ENCODE data around the gene TRIM62.

The TRIM62 gene

DNA sequence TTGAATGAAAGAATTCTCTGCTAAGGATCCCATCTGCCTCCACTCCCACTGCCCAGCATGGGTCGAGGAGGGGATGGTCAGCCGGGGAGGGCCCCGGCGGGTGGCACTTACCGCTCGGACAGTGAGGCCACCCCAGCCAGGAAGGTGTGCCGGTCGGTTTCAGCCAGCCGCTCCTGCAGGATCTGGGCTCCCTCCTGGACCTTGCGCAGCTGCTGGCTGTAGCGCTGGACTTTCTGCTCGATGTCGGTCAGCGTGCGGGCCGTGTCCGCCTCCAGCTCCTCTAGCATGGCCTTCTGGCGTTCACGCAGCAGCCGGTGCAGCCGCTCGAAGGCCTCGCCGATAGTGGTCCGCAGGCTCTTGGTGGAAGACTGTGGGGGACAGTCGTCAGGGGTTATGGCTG, 22.3 kb downstream of the TRIM62 start:
- no peak for DNase-seq
- TF ChIP-seq POLR2A (IDR thresholded peaks at IDR 0.05; ENCODE audit: low read length): no peak
- TF ChIP-seq GATA1 (IDR thresholded peaks at IDR 0.05; ENCODE audit: low read depth, low read length): no peak

DNA sequence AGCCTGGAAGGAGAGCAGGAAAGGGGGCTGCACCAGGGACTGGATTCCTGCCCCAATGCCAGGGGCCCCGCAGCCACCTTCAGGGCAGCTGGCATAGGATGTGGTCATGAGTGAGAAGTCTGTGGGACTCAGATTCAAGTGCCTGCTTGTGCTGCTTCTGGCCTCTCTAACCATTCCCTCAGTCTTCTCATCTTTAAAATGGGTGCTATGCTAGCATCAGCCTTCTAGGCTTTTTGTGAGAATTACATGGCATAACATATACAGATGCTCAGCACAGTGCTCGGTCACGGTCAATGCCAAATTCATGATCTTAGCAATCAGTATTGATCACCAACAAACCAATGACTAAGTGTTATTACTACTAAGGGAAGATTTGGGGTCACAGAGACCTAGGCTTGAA, 23.5 kb downstream of the TRIM62 start:
- TF ChIP-seq GATA1 (IDR thresholded peaks at IDR 0.05; ENCODE audit: low read depth, low read length) (no peak), POLR2A (IDR thresholded peaks at IDR 0.05; ENCODE audit: low read length) (no peak)

DNA sequence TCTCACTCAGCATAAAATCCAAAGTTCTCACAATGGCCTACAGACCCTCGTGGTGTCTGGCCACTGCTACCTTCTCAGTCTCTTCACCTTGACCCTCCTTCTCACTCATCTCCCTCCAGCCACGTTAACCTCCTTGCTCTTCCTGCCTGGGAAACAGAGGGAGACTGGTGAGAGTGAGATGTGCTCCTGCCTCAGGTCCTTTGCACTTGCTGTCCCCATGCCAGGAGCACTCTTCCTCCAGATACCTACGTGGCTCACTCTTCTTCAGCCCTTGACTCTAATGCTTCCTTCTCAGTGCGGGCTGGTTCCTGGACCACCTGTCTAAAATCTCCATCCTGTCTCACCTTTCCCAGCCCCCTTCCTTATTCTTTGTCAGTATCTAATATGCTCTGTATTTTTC, 24.7 kb downstream of the TRIM62 start:
- DNase-seq: no peak
- TF ChIP-seq POLR2A (IDR thresholded peaks at IDR 0.05; ENCODE audit: low read length) (no peak), GATA1 (IDR thresholded peaks at IDR 0.05; ENCODE audit: low read depth, low read length) (no peak)

More for the DNA sequence above, 23.5 kb downstream of the TRIM62 start:
- DNase-seq: no peak

DNA sequence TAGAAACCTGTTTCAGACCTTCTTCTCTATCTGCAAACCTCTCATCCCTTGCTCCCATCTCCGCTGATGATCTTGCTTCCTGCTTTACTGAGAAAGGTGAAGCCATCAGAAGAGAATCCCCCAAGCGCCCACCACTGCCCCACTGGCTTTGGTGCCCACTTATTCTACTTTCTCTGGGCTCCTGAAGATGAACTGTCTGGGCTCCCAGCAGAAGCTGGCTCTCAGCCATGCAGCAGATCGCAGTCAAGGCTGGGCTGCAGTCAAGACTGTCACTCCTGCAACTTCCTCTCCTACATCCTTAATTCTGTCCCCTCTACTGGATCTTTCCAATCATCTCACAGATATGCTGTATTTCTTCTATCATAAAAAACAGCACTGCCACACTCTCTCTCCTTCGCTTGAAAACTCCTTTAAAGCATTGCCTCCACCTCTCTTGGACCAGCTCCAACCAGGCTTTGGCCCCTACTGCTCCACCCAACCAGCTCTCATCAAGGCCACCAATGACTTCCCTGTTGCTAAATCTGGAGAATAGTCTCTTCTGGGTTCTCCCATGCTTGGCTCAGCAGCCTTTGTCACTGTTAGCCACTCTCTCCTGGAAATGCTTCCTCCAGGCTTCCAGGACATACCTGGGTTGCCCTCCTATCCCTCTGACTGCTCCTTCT, 25.8 kb downstream of the TRIM62 start:
- no peak for DNase-seq
- TF ChIP-seq POLR2A (IDR thresholded peaks at IDR 0.05; ENCODE audit: low read length) (no peak), GATA1 (IDR thresholded peaks at IDR 0.05; ENCODE audit: low read depth, low read length) (no peak)

DNA sequence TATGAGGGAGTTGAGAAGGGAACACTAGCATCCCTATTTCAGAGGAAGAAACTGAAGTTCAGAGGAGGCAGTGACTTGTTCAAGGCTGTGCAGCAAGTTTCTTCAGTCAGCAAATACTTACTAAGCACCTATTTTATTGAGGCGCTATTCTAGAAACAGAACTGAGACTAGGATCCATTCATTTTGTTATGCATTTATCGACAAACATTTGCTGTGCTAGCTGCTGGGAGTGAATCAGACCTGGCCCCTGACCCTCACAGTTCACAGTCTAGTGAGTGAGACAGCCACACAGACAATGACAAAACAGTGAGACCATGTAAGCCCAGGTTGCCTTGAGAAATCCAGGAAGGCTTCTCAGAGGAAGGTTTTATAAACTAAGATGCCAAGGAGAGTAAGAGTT, 28.2 kb downstream of the TRIM62 start:
- TF ChIP-seq POLR2A (IDR thresholded peaks at IDR 0.05; ENCODE audit: low read length) (no peak), GATA1 (IDR thresholded peaks at IDR 0.05; ENCODE audit: low read depth, low read length) (no peak)
- DNase-seq: no peak

DNA sequence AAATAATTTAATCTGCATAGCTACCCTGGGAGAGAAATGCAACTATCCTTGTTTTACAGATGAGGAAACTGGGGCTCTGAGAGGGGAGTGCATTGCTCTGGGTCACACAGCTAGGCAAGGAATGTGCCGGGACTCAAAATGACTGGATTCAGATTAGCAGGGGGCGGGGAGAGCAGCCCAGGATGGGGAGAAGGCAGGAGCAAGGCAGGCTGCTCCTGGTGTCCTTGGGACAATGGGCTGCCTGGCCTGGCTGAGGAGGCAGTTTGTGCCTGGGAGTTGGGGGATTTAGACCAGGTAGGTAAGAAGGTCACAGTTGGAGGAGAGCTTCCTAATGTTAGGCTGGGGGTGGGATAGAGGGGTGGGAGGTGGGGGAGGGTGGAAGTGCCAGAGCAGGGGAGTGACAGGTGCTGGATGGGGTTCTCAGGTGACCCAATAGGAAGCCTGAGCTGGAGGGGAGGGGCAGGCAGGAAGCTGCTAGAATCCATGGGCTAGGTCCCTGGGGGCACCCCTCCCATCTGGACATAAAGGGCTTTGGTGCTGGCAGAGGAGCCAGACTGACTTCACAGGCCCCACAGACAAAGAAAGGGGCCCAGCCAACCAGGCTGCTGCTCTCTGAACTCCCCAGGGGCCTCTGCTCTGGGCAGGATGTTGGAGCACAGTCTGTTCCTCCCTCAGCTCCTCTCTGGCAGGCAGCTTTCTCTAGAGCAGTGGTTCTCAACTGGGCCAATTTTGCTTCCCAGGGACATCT, 29.0 kb downstream of the TRIM62 start:
- no peak for TF ChIP-seq POLR2A (IDR thresholded peaks at IDR 0.05; ENCODE audit: low read length)
- no peak for TF ChIP-seq GATA1 (IDR thresholded peaks at IDR 0.05; ENCODE audit: low read depth, low read length)

DNA sequence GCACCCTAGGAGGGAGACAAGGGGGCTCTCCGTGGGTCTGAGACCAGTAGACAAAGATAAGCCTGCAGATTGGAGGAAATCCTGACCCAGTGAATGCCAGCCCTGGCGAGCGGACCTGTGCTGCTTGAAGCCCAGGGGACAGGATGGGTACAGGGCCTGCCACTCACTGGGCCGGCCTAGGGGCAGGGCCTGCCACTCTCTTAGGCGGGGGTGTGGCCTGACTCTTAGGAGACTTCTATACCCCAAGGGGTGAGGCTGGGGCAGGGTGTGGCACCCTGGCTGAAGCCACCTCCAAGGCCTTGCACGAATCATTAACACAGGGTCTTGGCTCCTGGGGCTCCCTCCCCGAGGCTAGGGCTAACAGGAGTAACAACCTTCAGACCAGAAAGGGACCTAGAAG, 30.7 kb downstream of the TRIM62 start:
- TF ChIP-seq POLR2A (IDR thresholded peaks at IDR 0.05; ENCODE audit: low read length) (no peak), GATA1 (IDR thresholded peaks at IDR 0.05; ENCODE audit: low read depth, low read length) (no peak)
- DNase-seq: no peak

More for the DNA sequence above, 29.0 kb downstream of the TRIM62 start:
- no peak for DNase-seq

DNA sequence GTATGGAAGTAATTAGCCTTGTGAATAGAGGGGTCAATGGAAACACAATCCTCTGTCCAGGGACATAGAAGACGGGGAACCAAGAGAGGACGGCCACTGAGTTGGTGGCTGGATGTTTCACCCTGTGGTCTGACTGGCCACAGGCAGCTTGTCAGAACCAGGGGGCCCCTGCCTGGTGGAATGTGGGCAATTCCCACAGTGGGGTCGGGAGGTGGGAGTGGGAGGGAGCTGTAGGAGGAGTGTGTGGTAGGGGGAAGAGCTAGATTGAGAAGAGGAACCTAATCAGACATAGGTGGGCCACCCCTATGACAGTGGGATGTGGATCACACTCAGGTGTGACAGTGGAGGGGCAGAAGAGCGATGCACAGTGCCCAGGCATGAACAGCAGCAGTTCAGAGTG, 31.3 kb downstream of the TRIM62 start:
- TF ChIP-seq GATA1 (IDR thresholded peaks at IDR 0.05; ENCODE audit: low read depth, low read length) (no peak), POLR2A (IDR thresholded peaks at IDR 0.05; ENCODE audit: low read length) (no peak)

DNA sequence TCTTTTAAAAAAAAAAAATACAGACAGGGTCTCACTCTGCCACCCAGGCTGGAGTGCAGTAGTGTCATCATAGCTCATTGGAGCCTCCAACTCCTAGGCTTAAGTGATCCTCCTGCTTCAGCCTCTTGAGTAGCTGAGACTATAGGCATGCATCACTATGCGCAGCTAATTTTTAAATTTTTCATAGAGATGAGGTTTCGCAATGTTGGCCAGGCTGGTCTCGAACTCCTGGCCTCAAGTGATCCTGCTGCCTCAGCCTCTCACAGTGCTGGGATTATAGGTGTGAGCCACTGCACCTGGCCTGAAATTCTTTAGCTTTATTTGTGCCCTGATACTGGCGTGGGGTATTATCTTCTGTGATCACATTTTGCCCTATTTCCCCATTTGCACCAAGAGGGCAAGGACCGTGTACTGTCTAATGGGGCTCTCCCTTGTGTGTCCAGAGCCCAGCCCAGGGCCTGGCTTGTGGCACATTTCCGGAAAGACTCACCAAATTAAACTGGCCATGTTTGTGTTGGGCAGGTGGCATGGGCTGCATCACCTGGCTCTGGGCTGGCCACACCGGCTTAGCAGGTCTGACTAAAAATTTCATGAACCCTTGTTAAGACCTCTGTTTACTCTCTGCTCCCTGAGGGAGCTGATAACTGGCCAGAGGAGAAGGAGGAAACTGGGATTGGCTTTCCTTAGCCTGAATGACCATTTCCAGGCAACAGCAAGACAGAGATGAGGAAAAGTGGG, 32.2 kb downstream of the TRIM62 start:
- no peak for DNase-seq
- no peak for TF ChIP-seq POLR2A (IDR thresholded peaks at IDR 0.05; ENCODE audit: low read length)
- no peak for TF ChIP-seq GATA1 (IDR thresholded peaks at IDR 0.05; ENCODE audit: low read depth, low read length)

More for the DNA sequence above, 31.3 kb downstream of the TRIM62 start:
- no peak for DNase-seq

DNA sequence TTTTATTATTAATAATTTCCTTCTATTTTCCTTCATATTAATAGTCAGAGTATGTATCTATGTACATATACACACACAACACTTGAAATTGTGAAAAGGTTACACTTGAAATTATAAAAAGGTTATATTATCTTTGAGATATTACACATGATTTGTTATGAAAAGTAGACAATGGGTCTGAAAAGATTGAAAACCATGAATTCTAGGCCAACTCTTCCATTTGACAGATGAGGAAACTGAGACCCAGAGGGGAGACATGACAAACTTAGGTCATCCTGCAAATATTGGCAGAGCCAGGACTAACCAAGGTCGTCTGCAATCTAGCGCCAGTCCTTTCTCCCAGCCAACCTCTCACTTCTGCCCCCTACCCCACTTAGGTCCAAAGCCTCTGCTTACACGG, 33.2 kb downstream of the TRIM62 start:
- no peak for DNase-seq
- TF ChIP-seq POLR2A (IDR thresholded peaks at IDR 0.05; ENCODE audit: low read length) (no peak), GATA1 (IDR thresholded peaks at IDR 0.05; ENCODE audit: low read depth, low read length) (no peak)

DNA sequence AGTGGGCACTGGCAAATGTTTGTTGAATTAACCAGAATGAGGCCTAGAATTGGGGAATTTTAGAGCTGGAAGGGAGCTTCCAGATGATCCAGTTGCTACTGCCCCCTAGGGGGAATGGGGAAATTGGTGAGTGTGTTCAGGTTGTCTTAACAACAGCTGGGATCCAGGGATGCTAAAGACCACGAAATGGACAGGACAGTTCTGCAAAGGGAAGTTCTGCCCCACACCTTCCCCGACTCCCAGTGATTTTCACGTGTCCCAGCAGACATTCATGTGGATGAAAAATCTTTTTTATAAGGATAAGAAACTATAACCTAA, 33.9 kb downstream of the TRIM62 start:
- TF ChIP-seq POLR2A (IDR thresholded peaks at IDR 0.05; ENCODE audit: low read length) (no peak), GATA1 (IDR thresholded peaks at IDR 0.05; ENCODE audit: low read depth, low read length) (no peak)
- peak; percentile 9 to 28 for DNase-seq

DNA sequence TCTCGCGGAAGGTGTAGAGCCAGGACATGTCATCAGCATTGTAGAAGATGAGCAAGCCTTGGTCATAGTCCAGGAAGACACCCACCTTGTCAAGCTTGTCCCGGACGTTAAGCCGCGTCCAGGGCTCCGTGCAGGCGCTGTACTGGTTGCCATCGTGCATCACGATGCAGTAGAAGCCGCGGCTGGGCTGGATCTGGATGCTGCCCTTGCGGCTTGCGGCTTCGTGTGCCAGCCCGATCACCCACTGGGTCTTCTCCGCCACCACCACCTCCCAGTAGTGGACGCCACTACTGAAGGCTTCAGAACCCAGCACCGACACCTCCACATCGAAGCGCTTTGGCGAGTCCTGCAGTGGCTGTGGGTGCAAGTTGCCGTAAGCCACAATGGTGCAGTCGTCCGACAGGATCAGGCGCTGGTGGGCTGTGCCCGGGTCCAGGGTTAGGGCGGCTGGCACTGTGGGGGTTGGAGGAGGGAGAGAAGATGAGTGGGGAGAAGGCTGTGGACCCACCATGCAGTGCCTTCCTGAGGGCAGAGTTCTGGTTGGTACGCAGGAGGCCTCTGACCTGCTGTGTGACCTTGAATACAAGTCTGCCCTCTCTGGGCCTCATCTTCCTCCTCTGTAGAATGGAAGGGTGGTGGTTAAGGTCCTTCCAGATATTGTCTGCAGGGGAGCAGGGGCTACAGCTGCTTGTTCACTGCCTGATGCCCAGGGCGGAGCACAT, 34.4 kb downstream of the TRIM62 start:
- DNase-seq: no peak
- TF ChIP-seq POLR2A (IDR thresholded peaks at IDR 0.05; ENCODE audit: low read length): no peak
- TF ChIP-seq GATA1 (IDR thresholded peaks at IDR 0.05; ENCODE audit: low read depth, low read length): no peak

DNA sequence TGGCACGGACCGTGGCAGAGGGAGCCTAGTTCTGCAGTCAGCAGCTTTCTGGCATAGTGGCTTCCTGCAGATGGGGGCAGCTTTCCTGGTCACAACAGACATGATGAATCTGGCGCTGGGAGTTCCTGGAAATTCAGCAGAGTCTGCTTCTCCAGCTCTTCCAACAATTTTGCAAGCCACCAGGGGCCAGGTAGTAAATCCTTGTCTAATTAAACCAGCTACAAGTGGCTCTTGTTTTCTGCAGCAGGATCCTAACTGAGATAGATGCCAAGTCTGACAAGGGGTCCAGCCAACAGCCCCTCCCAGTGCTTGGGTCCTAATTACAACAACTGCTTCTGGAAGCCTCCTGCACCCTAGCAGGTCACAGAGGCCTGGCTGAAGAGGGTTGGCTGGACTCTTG, 35.8 kb downstream of the TRIM62 start:
- TF ChIP-seq GATA1 (IDR thresholded peaks at IDR 0.05; ENCODE audit: low read depth, low read length) (no peak), POLR2A (IDR thresholded peaks at IDR 0.05; ENCODE audit: low read length) (no peak)
- DNase-seq: no peak

DNA sequence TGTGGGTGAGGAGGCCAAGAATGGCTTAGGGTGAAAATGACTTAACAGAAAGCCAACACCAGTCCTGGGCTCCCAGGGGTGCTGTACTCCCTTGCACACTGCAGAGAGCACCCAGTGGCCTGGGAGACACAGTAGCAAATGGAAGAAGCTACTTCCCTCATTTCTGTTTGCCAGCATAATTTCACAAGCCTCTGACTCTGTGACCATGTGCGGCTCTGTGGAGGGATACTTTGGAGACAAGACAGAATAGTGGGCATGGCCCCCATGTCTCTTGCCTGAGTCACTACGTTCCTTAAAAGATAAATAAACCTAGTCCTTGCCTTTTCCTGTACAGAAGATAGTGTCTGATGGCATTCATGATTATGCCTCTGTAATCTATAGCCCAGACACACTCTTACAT, 38.1 kb downstream of the TRIM62 start:
- DNase-seq: peak in 1 of 2 experiments; percentile 11
- no peak for TF ChIP-seq POLR2A (IDR thresholded peaks at IDR 0.05; ENCODE audit: low read length)
- TF ChIP-seq GATA1 (IDR thresholded peaks at IDR 0.05; ENCODE audit: low read depth, low read length): no peak
